Loucy (cell line): ENCODE data around the gene COL27A1.

ENCODE experiments used
- H2AFZ ChIP-seq: fragments of 200-600 bp; sonication (generic); 2 replicates; pipeline ENCODE4 v1.6.0; 2016; ENCODE audit warnings: antibody characterized with exemption, mild to moderate bottlenecking, low read length, moderate library complexity
- H3F3A ChIP-seq: fragments of 200-600 bp; 2 replicates; pipeline ENCODE4 v1.6.0; 2016; ENCODE audit warnings: antibody characterized with exemption, low read depth, mild to moderate bottlenecking
- H3K27me3 ChIP-seq: fragments of 200-600 bp; sonication (generic); 2 replicates; pipeline ENCODE4 v1.6.1; 2014; ENCODE audit warnings: low read length, mild to moderate bottlenecking; ENCODE audit not compliant: insufficient read depth, poor library complexity, severe bottlenecking
- H3K36me3 ChIP-seq: fragments of 200-600 bp; sonication (generic); 2 replicates; pipeline ENCODE4 v1.6.1; 2016; ENCODE audit warnings: low read length; ENCODE audit not compliant: insufficient read depth
- H3K4me1 ChIP-seq: fragments of 200-600 bp; sonication (generic); 2 replicates; pipeline ENCODE4 v1.5.1; 2014; ENCODE audit warnings: low read length, mild to moderate bottlenecking; ENCODE audit not compliant: insufficient read depth, poor library complexity, severe bottlenecking
- H3K4me2 ChIP-seq: fragments of 200-600 bp; sonication (generic); 2 replicates; pipeline ENCODE4 v1.6.0; 2014; ENCODE audit warnings: antibody characterized with exemption, low read length, low read depth, mild to moderate bottlenecking; ENCODE audit not compliant: poor library complexity, severe bottlenecking
- H3K4me3 ChIP-seq: fragments of 200-600 bp; sonication (generic); 2 replicates; pipeline ENCODE4 v1.5.1; 2014; ENCODE audit warnings: low read length, mild to moderate bottlenecking, mixed read lengths; ENCODE audit not compliant: poor library complexity, severe bottlenecking
- H3K79me2 ChIP-seq: fragments of 200-600 bp; sonication (generic); 2 replicates; pipeline ENCODE4 v1.6.1; 2014; ENCODE audit warnings: low read length; ENCODE audit not compliant: insufficient read depth
- H3K9ac ChIP-seq: fragments of 200-600 bp; sonication (generic); 2 replicates; pipeline ENCODE4 v1.6.0; 2014; ENCODE audit warnings: mild to moderate bottlenecking, low read depth, low read length, moderate library complexity; ENCODE audit not compliant: poor library complexity, severe bottlenecking
- H3K9me2 ChIP-seq: fragments of 200-600 bp; sonication (generic); replicated peaks from 2 replicates; pipeline ENCODE4 v1.6.1; 2016; ENCODE audit warnings: low read depth, low read length, mixed read lengths
- H3K9me3 ChIP-seq: fragments of 200-600 bp; sonication (generic); 2 replicates; pipeline ENCODE4 v1.6.1; 2014; ENCODE audit warnings: mild to moderate bottlenecking, antibody characterized with exemption, low read length, low read depth; ENCODE audit not compliant: insufficient read depth
- H4K20me1 ChIP-seq: fragments of 200-600 bp; sonication (generic); 2 replicates; pipeline ENCODE4 v1.6.0; 2014; ENCODE audit warnings: antibody characterized with exemption, low read length, mild to moderate bottlenecking; ENCODE audit not compliant: insufficient read depth, poor library complexity, severe bottlenecking
- CTCF ChIP-seq: fragments of 200-600 bp; sonication (generic); conservative IDR thresholded peaks from 2 replicates; pipeline ENCODE4 v1.5.1; 2014; ENCODE audit warnings: mild to moderate bottlenecking, antibody characterized with exemption, low read length
- EZH2phosphoT487 ChIP-seq: fragments of 200-600 bp; IDR thresholded peaks from 2 replicates; pipeline ENCODE4 v1.6.1; 2018; ENCODE audit warnings: antibody characterized with exemption, mild to moderate bottlenecking, moderate library complexity, borderline replicate concordance

The COL27A1 gene

GRCh38 chr9:114310471-114311450 lies 155.4 kb downstream of the COL27A1 start:
- no peaks in the 10 kb centered on the region for H4K20me1 ChIP-seq
- no peaks in the 10 kb centered on the region for H3K36me3 ChIP-seq
- no peaks in the 10 kb centered on the region for H3K9me2 ChIP-seq
- no peaks in the 10 kb centered on the region for H3K79me2 ChIP-seq
- H3K4me3 ChIP-seq: no peak overlapping the region
- H3K4me2 ChIP-seq: no peak overlapping the region
- no peaks in the 10 kb centered on the region for H3K9me3 ChIP-seq
- H3K4me1 ChIP-seq: no peaks in the 10 kb centered on the region
- no peak for TF ChIP-seq EZH2phosphoT487
- TF ChIP-seq CTCF: no peak
- H3K27me3 ChIP-seq: no peaks in the 10 kb centered on the region
- H2AFZ ChIP-seq: no peak overlapping the region
- no peaks in the 10 kb centered on the region for H3F3A ChIP-seq
- no peak overlapping the region for H3K9ac ChIP-seq

- Histone ChIP-seq H3K27me3 (no peaks in the 10 kb centered on the region), H2AFZ (no peak overlapping the region), H3K9ac (no peak overlapping the region), H3K4me1 (no peaks in the 10 kb centered on the region), H3K4me2 (no peak overlapping the region), H3F3A (no peaks in the 10 kb centered on the region), H3K9me2 (no peaks in the 10 kb centered on the region), H3K9me3 (no peaks in the 10 kb centered on the region), H3K4me3 (no peak overlapping the region), H4K20me1 (no peaks in the 10 kb centered on the region), H3K79me2 (no peaks in the 10 kb centered on the region), H3K36me3 (no peaks in the 10 kb centered on the region)
- TF ChIP-seq EZH2phosphoT487 (no peak), CTCF (no peak)
Measured at GRCh38 chr9:114311571-114312512, 156.5 kb downstream of the COL27A1 start.

GRCh38 chr9:114312513-114312875 lies 157.2 kb downstream of the COL27A1 start:
- Histone ChIP-seq H4K20me1 (no peaks in the 10 kb centered on the region), H3K4me1 (no peaks in the 10 kb centered on the region), H3K36me3 (no peaks in the 10 kb centered on the region), H3K9me3 (no peaks in the 10 kb centered on the region), H2AFZ (no peak overlapping the region), H3K9me2 (no peaks in the 10 kb centered on the region), H3K27me3 (no peaks in the 10 kb centered on the region), H3K4me2 (no peak overlapping the region), H3F3A (no peaks in the 10 kb centered on the region), H3K4me3 (no peak overlapping the region), H3K9ac (no peak overlapping the region), H3K79me2 (no peaks in the 10 kb centered on the region)
- TF ChIP-seq EZH2phosphoT487 (no peak), CTCF (no peak)
